Epithelial cell of prostate (primary cell): ENCODE results near the gene MED1.
"Not testable (repeated sequence)": the region's sequence is repeated elsewhere in the genome, so short reads cannot be mapped to it uniquely, and the experiment has no call there.

ENCODE experiments used
- DNase-seq: peaks from one replicate; pipeline ENCODE4 v3.0.0-alpha.2; 2011; ENCODE audit warnings: low read depth, low spot score
- H3K27ac ChIP-seq: fragments of 450-650 bp; 2 replicates; pipeline ENCODE4 v1.5.1; 2017; ENCODE audit warnings: mild to moderate bottlenecking

The MED1 gene, protein sequence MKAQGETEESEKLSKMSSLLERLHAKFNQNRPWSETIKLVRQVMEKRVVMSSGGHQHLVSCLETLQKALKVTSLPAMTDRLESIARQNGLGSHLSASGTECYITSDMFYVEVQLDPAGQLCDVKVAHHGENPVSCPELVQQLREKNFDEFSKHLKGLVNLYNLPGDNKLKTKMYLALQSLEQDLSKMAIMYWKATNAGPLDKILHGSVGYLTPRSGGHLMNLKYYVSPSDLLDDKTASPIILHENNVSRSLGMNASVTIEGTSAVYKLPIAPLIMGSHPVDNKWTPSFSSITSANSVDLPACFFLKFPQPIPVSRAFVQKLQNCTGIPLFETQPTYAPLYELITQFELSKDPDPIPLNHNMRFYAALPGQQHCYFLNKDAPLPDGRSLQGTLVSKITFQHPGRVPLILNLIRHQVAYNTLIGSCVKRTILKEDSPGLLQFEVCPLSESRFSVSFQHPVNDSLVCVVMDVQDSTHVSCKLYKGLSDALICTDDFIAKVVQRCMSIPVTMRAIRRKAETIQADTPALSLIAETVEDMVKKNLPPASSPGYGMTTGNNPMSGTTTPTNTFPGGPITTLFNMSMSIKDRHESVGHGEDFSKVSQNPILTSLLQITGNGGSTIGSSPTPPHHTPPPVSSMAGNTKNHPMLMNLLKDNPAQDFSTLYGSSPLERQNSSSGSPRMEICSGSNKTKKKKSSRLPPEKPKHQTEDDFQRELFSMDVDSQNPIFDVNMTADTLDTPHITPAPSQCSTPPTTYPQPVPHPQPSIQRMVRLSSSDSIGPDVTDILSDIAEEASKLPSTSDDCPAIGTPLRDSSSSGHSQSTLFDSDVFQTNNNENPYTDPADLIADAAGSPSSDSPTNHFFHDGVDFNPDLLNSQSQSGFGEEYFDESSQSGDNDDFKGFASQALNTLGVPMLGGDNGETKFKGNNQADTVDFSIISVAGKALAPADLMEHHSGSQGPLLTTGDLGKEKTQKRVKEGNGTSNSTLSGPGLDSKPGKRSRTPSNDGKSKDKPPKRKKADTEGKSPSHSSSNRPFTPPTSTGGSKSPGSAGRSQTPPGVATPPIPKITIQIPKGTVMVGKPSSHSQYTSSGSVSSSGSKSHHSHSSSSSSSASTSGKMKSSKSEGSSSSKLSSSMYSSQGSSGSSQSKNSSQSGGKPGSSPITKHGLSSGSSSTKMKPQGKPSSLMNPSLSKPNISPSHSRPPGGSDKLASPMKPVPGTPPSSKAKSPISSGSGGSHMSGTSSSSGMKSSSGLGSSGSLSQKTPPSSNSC (N-terminal part only)

DNA sequence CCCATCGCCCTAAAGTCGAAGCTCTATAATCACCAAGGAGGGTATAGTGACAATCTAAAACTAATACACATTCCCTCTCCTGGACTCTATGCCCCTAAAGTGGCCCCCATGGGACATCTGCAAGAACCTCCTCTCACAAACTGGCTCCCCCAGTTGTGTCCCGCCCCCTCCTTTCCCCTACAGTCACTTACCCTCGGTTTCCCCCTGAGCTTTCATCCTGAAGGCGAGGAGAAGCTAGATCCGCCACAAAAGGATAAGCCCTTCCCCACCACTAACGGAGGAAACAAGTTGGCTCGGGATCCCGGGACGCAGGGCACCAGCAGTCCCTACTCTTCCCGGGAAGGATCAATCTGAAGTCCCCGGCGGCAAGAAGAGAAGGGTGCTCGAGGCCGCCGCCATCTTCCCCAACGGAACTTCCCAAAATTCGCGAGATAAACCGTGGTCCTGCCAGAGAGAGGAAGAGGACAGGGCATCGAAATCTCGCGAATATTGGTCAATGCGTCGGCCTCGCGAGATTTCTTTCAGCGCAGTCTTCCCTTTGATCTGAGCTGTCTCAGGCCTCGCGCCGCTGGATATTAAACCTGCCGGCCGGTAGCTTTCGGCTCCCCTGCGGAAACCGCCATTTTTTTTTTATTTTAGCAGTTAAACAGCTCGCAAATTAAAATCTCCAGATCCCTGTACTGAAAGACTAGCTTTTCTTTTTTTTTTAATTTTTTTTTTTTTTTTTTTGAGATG, at the start of gene MED1:
MED1 (minus strand) TSS at position 417 of the 735 bp plus-strand sequence; CDS start at position 216, 201 bp downstream.
- H3K27ac ChIP-seq: peak within 1 kb of the TSS; percentile 68
- peak; percentile 92 for DNase-seq

DNA sequence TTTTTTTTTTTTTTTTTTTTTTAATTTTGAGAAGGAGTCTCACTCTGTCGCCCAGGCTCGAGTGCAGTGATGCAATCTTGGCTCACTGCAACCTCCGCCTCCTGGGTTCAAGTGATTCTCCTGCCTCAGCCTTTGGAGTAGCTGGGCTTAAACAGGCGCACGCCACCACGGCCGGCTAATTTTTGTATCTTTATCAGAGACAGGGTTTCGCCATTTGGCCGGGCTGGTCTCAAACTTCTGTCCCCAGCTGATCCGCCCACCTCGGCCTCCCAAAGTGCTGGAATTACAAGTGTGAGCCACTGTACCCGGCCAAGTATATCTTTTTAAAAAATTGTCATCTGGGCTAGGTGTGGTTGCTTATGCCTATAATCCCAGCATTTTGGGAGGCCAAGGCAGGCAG, 45.9 kb upstream of the MED1 start:
- H3K27ac ChIP-seq, DNase-seq: not testable (repeated sequence)

DNA sequence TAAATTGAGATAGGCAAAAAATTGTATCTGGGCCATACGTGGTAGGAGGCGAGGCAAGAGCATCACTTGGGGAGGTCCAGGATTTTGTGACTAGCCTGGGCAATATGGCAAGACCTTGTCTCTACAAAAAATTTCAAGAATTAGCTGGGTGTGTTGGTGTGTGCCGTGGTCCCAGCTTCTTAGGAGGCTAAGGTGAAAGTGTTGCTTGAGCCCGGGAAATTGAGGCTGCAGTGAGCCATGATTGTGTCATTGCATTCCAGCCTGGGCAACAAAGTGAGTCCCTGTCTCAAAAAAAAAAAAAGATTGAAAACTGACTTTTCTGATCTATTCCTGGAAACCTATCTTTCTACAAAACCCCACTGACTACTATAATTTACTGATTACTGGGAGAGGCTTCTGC, 36.9 kb upstream of the MED1 start:
- H3K27ac ChIP-seq: peak overlapping the region; percentile 85
- DNase-seq: no peak

DNA sequence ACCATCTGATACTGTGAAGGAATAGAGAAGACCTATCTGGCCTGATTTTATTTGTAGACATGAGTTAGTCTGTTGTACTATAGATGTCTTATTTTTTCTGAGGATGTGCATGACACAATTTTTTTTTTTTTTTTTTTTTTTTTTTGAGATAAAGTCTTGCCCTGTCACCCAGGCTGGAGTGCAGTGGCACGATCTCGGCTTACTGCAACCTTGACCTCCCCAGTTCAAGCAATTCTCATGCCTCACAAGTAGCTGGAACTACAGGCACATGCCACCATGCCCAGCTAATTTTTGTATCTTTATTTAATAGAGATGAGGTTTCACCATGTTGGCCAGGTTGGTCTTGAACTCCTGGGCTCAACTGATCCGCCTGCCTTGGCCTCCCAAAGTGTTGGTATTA, 36.4 kb upstream of the MED1 start:
- peak overlapping the region; percentile 85 for H3K27ac ChIP-seq
- DNase-seq: not testable (repeated sequence)

DNA sequence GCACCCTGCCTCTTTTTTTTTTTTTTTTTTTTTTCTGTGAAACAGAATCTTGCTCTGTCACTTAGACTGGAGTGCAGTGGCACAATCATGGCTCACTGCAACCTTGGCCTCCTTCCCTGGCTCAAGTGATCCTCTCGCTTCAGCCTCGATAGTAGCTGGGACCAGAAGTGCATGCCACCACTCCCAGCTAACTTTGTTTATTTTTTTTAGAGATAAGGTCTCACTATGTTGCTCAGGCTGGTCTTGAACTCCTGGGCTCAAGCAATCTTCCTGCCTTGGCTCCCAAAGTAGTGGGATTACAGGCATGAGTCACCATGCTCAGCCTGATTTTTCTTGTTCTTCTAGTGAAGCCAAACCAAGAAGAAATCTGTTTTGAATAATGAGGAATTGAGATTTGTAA, 35.2 kb upstream of the MED1 start:
- H3K27ac ChIP-seq: peak overlapping the region; percentile 85
- DNase-seq: no peak

DNA sequence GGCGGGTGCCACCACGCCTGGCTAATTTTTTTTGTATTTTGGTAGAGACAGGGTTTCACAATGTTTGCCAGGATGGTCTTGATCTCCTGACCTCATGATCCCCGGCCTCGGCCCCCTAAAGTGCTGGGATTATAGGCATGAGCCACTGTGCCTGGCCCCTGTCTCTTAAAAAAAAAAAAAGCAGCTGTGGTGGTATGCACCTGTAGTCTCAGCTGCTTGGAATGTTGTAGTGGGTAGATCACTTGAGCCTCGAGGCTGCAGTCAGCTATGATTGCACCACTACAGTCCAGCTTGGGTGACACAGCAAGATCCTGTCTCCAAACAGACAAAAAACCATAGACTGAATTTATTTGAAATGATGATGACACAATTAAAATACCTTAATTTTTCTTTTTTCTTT, 34.5 kb upstream of the MED1 start:
- peak overlapping the region; percentile 85 for H3K27ac ChIP-seq
- DNase-seq: peak; percentile 83

DNA sequence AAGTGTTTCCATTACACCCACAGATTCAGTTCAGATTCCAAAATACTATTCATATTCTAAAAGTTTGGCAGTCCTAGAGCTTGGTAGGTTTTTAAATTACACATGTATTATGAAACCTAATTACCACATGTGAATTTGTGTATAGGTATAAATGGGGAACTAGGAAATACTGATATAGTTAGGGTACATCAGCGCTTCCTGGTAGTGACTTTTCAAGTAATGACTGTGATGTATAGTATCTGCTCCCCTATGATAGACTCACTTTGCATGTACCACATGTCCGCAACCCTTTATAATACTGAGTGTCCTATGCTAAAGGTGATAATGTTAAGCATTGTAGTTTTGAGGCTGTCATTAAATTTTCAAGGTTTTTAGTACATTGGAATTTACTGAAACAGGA, 33.1 kb upstream of the MED1 start:
- H3K27ac ChIP-seq: no peak overlapping the region
- DNase-seq: no peak

DNA sequence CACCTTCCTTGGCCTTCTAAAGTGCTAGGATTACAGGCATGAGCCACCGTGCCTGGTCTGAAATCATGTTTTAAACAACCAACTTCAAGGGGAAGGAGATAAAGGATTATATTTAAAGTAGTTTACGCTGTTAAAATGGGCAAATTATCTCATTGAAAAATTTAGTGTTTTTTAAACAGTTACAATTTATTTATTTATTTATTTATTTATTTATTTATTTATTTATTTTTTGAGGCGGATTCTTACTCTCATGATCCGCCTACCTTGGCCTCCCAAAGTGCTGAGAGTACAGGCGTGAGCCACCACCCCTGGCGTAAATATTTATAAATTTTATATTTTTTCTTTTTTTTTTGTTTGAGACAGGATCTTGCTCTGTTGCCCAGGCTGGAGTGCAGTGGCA, 32.4 kb upstream of the MED1 start:
- no peak overlapping the region for H3K27ac ChIP-seq
- no peak for DNase-seq

DNA sequence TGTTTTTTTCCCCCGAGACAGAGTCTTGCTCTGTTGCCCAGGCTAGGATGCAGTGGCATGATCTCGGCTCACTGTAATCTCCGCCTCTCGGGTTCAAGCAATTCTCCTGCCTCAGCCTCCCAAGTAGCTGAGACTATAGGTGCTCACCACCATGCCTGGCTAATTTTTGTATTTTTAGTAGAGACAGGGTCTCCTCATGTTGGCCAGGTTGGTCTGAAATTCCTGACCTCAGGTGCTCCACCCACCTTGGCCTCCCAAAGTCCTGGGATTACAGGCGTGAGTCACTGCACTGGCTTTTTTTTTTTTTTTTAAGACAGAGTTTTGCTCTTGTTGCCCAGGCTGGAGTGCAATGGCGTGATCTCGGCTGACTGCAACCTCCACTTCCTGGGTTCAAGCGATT, 28.6 kb upstream of the MED1 start:
- H3K27ac ChIP-seq, DNase-seq: not testable (repeated sequence)

DNA sequence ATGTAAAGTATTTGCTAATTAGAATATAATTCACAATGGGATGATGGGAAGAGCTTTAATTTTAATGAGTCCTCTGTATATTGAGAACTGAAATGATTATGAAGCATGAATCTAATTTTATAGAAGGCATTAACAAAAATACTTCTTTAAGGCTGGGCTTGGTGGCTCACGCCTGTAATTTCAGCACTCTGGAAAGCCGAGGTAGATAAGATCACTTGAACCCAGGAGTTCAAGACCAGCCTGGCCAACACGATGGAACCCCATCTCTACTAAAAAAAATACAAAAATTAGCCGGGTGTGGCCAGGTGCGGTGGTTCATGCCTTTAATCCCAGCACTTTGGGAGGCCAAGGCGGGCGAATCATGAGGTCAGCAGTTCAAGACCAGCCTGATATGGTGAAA, 22.2 kb upstream of the MED1 start:
- H3K27ac ChIP-seq: no peak overlapping the region
- no peak for DNase-seq

DNA sequence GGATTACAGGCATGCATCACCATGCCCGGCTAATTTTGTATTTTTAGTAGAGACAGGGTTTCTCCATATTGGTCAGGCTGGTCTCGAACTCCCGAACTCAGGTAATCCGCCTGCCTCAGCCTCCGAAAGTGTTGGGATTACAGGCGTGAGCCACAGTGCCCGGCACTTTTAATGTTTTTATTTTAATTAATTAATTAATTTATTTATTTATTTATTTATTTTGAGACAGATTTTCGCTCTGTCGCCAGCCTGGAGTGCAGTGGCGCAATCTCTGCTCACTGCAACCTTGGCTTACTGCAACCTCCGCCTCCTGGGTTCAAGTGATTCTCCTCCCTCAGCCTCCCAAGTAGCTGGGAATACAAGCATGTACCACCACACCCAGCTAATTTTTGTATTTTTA, 17.5 kb upstream of the MED1 start:
- not testable (repeated sequence) for DNase-seq, H3K27ac ChIP-seq

DNA sequence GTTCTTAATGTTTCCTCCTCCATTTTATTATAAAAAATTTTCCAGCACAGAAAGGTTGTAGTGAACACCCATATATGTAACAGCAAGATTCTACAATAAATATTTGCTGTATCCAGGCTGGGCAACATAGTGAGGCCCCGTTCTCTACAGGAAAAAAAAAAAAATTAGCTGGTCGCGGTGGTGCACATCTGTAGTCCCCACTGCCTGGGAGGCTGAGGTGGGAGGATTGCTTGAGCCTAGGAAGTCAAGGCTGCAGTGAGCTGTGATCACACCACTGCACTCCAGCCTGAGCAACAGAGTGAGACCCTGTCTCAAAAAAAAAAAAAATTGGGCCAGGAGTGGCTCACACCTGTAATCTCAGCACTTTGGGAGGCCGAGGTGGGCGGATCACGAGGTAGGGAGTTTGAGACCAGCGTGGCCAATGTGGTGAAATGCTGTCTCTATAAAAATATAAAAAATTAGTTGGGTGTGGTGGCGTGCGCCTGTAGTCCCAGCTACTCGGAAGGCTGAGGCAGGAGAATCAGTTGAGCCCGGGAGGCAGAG, 13.6 kb upstream of the MED1 start:
- H3K27ac ChIP-seq, DNase-seq: not testable (repeated sequence)

DNA sequence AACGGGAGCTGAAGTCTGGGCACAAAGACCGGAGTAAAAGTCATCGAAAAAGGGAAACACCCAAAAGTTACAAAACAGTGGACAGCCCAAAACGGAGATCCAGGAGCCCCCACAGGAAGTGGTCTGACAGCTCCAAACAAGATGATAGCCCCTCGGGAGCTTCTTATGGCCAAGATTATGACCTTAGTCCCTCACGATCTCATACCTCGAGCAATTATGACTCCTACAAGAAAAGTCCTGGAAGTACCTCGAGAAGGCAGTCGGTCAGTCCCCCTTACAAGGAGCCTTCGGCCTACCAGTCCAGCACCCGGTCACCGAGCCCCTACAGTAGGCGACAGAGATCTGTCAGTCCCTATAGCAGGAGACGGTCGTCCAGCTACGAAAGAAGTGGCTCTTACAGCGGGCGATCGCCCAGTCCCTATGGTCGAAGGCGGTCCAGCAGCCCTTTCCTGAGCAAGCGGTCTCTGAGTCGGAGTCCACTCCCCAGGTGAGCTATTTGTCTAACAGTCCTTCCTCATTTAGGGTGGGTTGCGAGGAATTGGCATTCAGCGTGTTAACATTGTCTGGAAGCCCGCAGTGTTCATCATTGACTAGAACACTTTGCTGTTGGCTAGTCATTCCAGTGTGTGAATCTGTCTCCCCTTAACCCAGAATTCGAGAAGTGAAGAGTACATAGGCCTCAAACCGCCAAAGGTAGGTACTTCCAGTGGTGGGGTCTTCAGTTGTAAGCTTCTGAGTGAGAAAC, 11.7 kb upstream of the MED1 start:
- peak overlapping the region; percentile 93 for H3K27ac ChIP-seq
- DNase-seq: no peak

DNA sequence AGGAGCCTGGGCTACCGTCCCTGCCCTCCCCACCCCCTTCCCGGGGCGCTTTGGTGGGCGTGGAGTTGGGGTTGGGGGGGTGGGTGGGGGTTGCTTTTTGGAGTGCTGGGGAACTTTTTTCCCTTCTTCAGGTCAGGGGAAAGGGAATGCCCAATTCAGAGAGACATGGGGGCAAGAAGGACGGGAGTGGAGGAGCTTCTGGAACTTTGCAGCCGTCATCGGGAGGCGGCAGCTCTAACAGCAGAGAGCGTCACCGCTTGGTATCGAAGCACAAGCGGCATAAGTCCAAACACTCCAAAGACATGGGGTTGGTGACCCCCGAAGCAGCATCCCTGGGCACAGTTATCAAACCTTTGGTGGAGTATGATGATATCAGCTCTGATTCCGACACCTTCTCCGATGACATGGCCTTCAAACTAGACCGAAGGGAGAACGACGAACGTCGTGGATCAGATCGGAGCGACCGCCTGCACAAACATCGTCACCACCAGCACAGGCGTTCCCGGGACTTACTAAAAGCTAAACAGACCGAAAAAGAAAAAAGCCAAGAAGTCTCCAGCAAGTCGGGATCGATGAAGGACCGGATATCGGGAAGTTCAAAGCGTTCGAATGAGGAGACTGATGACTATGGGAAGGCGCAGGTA, 11.0 kb upstream of the MED1 start:
- DNase-seq: no peak
- H3K27ac ChIP-seq: peak overlapping the region; percentile 93

DNA sequence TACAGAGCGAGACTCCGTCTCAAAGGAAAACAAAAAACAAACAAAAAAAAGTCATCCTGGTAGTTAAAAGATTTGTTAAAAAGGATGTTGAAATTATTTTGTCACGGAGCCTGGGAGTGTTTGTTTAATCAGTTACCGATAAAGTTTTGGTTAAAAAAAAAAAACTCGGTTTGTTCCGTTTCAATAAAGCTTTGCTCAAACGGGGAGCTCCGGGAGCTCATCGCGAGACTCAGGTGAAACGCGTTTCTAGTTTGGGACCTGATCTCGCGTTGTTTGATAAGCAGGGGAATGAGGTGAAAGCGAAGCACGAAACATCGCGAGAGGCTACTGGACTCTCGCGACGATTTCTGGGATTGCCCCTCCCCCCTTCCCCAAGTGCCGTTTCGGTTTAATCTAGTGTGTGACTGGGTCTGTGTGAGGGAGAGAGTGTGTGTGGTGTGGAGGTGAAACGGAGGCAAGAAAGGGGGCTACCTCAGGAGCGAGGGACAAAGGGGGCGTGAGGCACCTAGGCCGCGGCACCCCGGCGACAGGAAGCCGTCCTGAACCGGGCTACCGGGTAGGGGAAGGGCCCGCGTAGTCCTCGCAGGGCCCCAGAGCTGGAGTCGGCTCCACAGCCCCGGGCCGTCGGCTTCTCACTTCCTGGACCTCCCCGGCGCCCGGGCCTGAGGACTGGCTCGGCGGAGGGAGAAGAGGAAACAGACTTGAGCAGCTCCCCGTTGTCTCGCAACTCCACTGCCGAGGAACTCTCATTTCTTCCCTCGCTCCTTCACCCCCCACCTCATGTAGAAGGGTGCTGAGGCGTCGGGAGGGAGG, 10.3 kb upstream of the MED1 start, which contains the start of gene CDK12:
CDK12 (plus strand) TSS at position 374 of the 813 bp plus-strand sequence. CDS start 586 bp downstream, outside the sequence.
- H3K27ac ChIP-seq: peak within 1 kb of the TSS; percentile 93
- DNase-seq: peak; percentile 97

DNA sequence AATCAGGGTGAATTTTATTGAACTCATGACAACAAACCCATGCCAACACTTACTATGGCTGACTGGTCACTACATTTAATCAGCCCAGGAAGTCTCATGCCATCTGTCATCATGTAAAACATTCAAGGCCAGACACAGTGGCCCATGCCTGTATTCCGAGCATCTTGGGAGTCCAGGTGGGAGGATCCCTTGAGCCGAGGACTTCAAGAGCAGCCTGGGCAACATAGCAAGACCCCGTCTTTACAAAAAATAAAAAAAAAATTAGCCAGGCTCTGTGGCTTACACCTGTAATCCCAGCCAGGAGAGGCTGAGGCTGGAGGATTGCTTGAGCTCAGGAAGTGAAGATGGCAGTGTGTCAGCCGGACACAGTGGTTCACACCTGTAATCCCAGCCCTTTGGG, 4.9 kb upstream of the MED1 start:
- no peak overlapping the region for H3K27ac ChIP-seq
- no peak for DNase-seq

DNA sequence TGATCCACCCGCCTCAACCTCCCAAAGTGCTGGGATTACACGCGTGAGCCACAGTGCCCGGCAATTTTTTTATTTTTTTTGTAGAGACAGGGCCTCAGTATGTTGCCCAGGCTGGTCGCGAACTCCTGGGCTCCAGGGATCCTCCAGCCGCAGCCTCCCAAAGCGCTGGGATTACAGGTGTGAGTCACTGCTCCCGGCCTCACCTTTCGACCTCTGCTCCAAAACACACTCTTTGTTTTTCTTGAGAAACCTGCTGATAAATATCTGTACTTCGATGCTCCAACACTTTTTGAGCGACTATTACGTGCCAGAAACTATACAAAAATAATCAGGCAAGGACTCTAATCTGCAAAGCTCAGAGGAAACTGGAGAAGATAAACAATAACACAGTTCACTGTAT, 1.0 kb downstream of the MED1 start:
- no peak overlapping the region for H3K27ac ChIP-seq

More for the DNA sequence above, 1.0 kb downstream of the MED1 start:
- DNase-seq: no peak
